GM19025 (cell line): ENCODE data around the gene AQP12B.

Source experiments
- ATAC-seq: cut with Tn5 transposase; IDR thresholded peaks from one replicate; pipeline ENCODE4 v1.9.1; 2021; ENCODE audit warnings: mild to moderate bottlenecking, low read depth, moderate library complexity; ENCODE audit not compliant: unreplicated experiment

Gene AQP12B

GRCh38 chr2:240718896-240719490 is 36.3 kb upstream of the AQP12B start:
- ATAC-seq, result no peak

DNA sequence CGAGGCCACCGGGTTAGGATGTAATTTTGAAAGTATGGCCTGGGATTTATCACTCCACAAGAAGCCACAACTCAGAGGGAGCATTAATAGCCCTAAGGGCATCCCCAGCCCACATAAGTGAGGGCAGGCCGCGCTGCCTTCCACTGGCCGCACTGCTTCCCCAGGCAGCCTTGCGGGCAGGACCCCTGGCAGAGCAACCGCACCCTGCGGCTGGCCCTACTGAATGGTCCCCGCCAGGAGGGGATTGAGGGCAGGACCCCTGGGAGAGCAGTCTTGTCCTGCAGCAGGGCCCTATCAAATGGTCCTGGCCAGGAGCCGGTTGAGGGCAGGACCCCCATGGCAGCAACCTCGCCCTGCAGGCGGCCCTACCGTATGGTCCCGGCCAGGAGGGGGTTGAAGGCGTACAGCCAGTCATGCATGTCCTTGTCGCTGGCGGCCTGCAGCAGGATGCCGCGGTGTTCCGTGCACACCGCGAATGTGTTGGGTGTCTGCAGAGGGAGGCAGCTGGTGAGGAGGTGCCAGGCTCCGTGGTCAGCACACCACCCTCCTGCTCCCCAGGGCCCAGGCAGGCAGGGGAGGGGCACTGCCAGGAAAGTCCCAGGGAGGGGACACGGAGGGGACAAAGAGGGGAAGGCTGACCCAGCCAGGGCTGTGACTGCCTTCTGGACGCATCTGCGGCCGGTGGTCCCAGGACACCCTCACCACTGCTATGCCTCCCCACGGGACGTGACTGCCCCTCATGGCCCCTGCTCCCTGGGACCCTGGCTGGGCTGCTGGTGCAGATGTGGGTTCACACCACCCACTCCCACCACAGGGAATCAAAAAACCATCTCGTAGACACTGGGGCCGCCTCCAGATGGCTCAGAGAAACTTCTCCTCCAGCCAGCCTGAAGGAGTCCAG is 35.2 kb upstream of the AQP12B start:
- ATAC-seq, result no peak

GRCh38 chr2:240717181-240717641 is 34.5 kb upstream of the AQP12B start:
- ATAC-seq, result no peak

- no peak for ATAC-seq
Measured at GRCh38 chr2:240716130-240716798, 33.6 kb upstream of the AQP12B start.

- ATAC-seq, result no peak
Measured at GRCh38 chr2:240714747-240715725, 32.4 kb upstream of the AQP12B start.

DNA sequence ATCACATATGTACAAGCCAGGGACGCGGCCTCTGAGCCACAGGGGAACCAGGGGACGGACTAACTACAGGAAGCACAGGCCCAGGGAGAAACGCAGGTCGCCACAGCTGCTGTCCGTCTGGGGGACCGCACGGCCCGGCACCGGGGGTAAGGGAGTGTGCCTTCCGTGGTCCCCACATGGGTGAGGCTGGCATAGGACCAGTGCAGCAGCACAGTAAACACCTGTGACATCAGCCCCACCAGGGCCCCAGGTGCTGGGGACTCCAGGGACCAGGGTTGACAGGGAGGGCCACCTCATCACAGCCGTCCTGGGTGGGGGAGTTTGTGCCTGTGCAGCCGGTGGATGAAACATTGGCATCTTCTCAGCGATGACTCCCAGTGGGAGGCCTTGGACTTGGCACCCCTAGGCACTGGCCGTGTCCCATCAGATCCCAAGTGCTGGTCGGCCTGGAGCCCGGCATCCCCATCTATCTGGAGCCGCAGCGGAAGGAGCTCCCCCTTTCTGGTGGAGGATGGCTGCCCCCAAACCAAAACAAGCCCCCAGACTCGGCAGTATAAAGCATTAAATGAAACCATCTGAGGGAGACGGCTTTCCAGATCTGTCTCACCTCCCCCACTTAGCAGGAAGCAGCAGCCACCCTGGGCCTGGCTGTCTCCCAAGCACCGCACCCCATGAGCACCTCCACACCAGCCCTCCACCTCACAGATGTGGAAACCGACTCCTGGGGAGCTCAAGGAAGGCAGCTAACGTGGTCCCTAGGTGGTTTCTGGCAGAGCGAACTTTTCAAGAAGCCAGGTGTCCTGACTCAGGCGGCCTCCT is 31.5 kb upstream of the AQP12B start:
- no peak for ATAC-seq

- no peak for ATAC-seq
Measured at GRCh38 chr2:240713071-240713927, 30.6 kb upstream of the AQP12B start.

DNA sequence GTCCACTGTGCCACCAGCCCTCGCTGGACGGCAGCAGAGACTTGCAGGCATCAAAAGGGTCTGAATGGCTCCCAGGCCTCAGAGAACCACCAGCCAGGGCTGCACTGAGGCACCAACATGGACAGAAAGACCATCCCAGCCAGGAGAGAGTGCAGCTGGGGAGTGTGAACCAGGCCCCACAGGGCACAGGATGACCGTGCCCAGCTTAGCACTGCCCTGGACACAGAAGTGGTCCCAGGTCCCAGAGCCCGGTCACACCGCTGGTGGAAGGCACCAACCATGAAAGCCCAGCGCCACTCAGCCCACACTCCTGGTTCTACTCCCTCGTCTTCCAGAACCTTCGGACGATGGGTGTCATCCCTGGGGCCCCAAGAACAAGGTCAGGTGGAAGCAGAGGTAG is 29.4 kb upstream of the AQP12B start:
- no peak for ATAC-seq

GRCh38 chr2:240711701-240712100 is 29.0 kb upstream of the AQP12B start:
- ATAC-seq, result no peak

GRCh38 chr2:240711296-240711695 is 28.6 kb upstream of the AQP12B start:
- no peak for ATAC-seq

GRCh38 chr2:240708457-240708856 is 25.8 kb upstream of the AQP12B start:
- no peak for ATAC-seq

GRCh38 chr2:240707821-240708220 is 25.1 kb upstream of the AQP12B start:
- no peak for ATAC-seq

DNA sequence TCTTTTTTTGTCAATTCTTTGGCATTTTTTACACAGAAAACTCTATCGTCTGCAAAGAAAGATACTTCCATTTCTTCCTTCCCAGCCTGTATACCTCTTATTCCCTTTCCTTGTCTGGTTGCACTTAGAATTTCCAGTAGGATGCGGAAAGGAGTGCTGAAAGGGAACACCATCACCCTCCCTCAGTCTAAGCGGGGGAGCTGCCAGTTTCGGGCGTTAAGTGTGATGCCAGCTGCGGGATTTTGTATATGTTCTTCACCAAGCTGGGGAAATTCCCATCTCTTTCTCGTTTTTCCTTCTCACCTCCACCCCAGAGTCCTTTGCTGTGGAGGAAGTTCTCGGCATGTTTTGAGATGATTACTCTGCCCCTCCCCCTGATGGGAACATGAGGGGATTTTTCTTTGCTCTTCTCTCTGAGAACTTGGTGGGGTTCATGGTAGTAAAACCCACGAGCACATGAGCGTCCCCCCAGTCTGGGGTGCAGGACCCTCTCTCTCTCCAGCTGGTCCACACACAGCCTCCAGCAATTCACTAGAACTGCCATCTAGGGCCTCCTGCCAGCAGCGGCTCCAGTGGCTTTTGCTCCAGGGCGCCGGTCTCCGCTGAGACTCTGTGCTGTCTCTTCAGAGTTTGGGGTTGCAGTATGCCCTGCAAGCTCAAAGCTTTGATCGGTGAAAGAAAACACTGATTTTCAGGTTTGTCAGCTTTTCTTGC is 24.5 kb upstream of the AQP12B start:
- ATAC-seq, result no peak

DNA sequence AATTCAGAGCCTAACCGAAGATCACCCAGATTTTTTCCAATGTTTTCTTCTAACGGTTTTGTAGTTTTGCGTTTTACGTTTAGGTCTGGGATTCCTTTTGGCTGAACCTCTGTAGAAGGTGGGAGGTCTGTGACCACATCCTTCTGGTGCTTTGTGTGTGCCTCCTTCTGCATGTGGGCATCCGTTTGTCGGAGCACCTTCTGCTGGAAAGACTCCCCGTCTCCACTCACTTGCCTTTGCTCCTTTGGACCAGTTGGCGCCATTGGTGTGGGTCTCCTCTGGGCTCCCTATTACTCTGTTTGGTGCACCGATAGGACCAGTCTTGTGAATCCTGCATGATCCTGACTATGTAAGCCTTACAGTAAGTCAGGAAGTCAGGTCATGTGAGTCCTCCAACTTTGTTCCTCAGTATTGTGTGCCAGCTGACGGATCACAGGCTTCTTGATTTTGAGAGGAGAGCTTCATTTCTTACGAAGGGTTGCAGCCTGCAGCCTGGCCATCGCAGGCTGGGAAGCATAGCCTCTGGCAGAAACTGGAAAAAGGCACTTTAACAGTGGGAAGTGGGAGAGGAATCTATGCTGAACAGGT is 22.6 kb upstream of the AQP12B start:
- ATAC-seq, result no peak

DNA sequence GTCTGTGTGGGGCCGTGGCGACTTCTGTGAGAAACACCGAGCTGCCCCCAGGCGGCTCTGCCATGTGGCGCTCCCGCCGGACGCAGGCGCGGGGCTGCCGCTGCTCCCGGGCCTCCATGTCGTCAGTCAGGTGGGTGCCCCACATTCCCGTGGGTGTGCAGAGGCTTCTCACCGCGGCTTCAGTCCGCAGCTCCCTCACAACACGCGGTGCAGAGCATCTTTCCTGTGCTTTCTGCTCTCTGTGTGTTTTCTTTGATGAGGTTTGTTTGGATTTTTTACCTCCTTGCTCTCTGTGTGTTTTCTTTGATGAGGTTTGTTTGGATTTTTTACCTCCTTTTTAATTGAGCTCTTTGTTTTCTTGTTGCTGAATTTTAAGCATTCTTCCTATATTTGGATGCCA is 22.0 kb upstream of the AQP12B start:
- no peak for ATAC-seq

DNA sequence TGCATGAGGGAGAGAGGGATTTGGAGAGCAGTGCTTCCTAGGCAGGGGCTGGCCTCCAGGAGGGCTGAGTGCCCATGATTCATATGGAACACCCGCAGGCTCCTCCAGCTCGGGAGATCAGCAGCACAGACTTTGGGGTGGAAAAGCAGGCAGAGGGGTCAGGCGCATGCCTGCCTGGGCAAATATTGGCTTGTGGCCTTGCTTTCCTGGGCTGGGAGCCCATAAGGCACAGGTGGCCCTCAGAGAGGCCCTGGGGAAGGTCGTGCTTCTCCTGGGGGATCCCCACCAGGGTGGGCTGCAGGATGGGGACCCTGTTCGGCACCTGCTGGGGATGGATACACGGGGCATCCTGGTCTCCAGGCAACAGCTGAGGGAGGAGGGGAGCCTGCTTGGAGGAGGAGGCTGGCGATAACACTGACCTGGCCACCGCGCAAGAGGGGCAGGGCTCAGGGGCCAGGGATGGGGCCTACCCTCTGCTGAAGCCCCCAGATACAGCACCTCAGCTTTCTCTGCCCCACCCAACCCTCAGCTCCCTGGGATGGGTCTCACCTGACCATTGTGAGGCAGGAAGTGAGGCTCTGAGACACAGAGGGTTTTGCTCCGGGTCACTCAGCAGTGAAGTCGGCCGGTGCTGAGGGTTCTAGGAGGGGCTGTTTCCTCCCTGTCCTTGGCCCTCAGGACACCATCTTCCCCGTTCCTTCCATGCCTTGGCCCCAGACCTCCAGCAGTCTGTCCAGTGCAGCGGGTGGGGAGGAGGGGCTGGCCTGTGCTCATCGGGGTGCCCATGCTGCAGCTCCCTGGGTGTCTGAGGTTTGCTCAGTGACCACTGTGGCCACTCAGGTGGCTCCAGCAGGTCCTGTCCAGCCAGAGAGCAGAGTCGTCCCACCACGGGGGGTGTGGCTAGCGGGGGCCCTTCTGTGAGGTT is 21.0 kb upstream of the AQP12B start:
- no peak for ATAC-seq

GRCh38 chr2:240702640-240703011 is 19.9 kb upstream of the AQP12B start:
- no peak for ATAC-seq
